SW480 (cell line): Measurements from ENCODE around the gene PTDSS2.

Experiments used
- DNase-seq: peaks from one replicate; pipeline ENCODE4 v3.0.0-alpha.2; 2016; ENCODE audit warnings: low spot score

PTDSS2 gene

GRCh38 chr11:469684-470560, 19.8 kb downstream of the PTDSS2 start:
- DNase-seq = no peak

DNA sequence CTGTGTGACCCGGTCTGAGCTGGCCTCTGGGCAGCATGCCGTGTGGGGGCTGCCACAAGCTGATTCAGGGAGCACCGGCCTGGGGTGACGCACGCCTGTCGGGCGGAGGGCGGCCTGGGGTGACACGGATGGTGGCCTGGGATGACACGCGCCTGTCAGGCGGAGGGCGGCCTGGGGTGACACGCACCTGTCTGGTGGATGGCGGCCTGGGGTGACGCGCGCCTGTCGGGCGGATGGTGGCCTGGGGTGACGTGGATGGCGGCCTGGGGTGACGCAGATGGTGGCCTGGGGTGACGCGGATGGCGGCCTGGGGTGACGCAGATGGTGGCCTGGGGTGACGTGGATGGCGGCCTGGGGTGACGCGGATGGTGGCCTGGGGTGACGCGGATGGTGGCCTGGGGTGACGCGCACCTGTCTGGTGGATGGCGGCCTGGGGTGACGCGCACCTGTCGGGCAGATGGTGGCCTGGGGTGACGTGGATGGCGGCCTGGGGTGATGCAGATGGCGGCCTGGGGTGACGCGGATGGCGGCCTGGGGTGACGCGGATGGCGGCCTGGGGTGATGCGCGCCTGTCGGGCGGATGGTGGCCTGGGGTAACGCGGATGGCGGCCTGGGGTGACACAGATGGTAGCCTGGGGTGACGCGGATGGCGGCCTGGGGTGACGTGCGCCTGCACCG, 21.5 kb downstream of the PTDSS2 start:
- DNase-seq = no peak

GRCh38 chr11:472272-472671, 22.2 kb downstream of the PTDSS2 start:
- no peak for DNase-seq

- DNase-seq = no peak
These were observed 22.7 kb downstream of the PTDSS2 start for GRCh38 chr11:472816-473215.

- no peak for DNase-seq
These were observed 23.3 kb downstream of the PTDSS2 start for GRCh38 chr11:473415-473814.

GRCh38 chr11:473962-474785, 24.1 kb downstream of the PTDSS2 start:
- no peak for DNase-seq

DNA sequence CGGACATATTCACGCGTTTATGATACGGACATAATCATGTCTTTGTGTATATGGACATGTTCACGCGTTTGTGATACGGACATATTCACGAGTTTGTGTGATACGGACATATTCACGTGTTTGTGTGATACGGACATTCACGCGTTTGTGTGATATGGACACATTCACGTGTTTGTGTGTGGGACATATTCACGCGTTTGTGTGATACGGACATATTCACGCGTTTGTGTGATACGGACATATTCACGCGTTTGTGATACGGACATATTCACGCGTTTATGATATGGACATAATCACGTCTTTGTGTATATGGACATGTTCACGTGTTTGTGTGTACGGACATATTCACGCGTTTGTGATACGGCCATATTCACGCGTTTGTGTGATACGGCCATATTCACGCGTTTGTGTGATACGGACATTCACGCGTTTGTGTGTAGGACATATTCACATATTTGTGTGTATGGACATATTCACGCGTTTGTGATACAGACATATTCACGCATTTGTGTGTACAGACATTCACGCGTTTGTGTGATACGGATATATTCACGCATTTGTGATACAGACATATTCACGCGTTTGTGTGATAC, 24.9 kb downstream of the PTDSS2 start:
- DNase-seq = no peak

DNA sequence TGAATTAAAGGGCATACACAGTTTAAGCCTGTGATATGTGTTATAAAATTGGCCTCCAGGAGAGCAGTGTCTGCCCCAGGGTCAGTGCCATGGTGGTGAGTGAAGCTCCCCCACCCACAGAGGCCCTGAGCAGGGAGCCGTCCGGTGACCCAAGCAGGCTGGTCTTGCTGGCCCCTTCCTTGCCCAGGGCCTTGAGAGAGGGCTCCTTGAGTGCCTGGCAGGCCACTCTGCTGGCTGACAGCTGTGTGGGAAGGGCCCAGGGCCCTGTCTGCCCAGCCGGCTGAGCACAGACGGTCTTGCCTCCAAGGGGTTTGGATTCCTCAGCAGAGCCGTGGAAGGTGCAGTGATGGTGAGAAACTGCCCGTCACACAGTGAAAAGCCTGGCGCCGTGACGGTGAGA, 25.9 kb downstream of the PTDSS2 start:
- no peak for DNase-seq

DNA sequence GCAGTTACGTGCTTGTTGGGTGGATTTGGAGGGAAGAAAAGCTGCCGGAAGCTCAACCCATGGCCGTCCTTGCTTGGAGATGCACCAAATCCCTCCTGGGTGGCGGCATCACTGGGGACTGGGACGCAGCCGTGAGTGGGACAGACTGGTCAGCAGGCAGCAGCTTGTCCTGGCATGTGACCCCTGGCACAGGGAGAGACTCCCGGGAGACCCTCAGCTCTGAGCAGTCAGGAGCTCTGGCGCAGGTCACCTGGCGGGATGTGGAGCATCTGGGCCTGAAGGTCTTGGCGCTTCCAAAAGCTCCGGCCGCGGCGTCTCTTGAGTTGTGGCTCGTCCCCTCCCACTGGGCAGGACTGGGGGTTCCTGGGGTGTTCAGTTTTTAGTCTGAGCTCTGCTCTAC, 26.3 kb downstream of the PTDSS2 start:
- no peak for DNase-seq

DNA sequence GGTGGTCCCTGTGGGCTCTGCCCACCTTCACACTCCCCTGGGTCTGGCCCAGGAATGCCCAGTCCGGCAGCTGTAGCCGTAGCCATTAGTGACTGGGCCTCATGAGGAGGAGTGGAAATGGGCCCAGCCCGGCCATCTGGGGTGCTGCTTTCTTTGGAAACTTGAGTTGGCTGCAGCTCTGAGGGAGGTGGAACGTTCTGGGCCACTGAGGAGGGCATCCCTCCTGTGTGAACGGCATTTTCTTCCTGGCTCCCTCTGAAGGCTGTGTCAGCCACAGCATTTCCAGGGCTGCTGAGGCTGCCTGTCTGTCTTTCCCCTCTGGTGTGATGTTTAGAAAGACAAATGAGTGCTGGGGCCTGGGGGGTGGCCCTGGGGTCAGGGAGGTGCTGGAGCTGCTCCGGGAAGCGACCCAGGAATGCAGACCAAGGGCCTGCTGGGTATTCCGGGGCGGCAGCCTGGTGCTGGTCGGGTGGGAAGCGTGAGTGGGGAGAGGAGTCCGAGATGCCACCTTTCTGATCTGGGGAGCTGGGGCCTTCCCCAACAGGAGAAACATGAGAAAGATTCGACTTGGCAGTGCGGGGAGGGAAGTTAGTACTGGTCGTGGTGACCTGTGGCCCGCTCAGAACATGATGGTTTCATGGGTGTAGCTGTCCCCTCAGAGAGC, 27.1 kb downstream of the PTDSS2 start:
- no peak for DNase-seq

DNA sequence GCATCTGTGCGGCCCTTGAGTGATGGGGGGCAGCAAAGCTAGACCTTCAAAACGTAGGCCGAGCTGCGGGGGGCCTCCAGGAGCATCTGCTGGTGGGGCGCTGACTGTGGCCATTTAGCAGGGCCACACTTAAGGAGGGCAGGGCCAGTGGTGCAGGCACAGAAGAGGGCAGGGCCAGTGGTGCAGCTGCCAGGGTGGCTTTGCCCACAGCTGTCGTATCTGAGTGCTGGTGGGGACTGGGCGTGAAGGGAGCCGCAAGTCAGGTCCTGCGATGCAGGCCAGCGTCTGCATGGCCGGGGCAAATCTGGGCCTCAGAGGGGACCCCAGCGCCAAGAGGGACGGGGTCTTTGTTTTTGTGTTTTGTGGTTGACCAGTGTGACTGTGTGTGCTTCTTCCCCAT, 29.2 kb downstream of the PTDSS2 start:
- no peak for DNase-seq

GRCh38 chr11:484616-485015, 34.5 kb downstream of the PTDSS2 start:
- no peak for DNase-seq

GRCh38 chr11:486189-486588, 36.1 kb downstream of the PTDSS2 start:
- DNase-seq = no peak

DNA sequence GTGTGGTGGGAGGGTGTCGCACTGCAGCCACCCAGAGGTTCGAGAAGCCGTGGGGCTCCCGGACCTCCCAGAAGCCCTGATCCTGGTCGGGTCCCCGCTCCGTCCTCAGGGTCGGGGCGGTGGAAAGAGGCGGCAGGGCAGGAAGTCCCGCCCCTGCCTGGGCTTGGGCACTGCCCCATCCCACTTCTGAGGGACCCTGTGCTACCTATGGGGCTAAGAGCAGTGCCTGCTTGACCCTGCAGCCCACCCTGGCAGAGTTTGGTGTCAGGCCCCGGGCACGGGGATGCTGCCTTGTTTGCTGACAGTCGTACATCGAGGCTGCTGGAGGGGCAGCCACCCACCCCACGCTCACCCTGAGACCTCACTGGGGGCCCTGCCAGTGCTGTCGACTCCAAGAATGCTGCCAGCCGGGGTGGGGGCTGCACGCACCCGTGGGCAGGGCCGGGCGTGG, 37.5 kb downstream of the PTDSS2 start:
- DNase-seq = no peak

DNA sequence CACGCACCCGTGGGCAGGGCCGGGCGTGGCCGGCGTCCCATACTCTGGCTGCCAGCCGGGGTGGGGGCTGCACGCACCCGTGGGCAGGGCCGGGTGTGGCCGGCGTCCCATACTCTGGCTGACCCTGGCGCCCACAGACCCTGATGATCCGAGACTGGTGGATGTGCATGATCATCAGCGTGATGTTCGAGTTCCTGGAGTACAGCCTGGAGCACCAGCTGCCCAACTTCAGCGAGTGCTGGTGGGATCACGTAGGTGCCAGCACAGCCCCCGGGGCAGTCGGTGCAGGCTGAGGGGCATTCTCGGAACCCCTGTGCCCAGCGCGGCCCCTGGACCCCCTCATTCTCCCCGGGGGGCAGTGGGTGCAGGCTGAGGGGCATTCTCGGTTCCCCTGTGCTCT, 38.0 kb downstream of the PTDSS2 start:
- no peak for DNase-seq

DNA sequence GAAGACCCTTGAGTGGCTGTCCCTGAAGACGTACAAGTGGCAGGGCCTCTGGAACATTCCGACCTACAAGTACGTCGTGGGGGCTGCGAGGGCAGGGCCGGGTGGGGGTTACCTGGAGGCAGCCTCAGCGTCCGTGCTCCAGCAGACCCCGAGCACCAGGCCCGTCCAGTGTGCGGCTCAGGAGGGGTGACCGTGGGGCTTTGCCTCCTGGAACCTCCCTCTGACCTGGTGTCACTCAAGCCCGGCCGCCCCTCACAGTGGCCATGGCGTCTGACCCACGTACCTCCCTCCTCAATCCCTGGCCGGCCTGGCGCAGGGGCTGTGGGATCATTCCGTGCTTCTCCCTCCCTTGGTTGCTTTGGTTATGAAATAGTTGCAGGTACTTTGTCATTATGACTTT, 38.5 kb downstream of the PTDSS2 start:
- DNase-seq = no peak

DNA sequence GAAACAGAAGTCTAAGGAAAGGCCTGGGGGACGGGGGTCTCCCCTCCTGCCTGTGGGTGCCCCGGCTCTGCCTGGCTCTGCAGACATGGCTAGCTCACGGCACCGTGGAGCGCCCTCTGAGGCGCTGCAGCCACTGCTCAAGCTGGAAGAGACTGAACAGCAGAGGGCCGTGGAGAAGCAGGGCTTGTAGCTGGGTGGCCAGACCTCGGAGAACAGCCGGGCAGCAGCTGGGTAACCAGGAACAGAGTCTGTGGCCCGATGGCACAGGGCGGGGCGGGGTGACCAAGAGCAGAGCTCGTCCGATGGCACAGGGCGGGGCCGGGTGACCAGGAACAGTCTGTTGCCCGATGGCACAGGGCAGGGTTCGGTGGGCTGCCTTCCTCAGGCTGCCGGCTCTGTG, 38.9 kb downstream of the PTDSS2 start:
- no peak for DNase-seq

DNA sequence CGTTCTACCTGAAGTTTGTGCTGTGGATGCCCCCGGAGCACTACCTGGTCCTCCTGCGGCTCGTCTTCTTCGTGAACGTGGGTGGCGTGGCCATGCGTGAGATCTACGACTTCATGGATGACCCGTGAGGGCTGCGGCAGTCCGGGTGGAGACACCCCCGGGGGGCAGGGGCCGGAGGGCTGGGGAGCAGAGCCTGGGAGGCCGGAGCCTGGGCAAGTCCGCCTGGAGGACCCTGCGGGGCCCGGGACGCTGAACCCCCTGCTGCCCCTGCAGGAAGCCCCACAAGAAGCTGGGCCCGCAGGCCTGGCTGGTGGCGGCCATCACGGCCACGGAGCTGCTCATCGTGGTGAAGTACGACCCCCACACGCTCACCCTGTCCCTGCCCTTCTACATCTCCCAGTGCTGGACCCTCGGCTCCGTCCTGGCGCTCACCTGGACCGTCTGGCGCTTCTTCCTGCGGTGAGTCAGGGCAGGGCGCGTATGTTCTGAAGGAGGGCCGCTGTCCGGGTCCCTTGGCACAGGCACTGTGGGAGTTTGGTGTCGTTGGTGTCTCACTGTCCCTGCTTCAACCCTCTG, 39.6 kb downstream of the PTDSS2 start:
- no peak for DNase-seq

- DNase-seq = no peak
These were observed 40.3 kb downstream of the PTDSS2 start for GRCh38 chr11:490186-490929.

DNA sequence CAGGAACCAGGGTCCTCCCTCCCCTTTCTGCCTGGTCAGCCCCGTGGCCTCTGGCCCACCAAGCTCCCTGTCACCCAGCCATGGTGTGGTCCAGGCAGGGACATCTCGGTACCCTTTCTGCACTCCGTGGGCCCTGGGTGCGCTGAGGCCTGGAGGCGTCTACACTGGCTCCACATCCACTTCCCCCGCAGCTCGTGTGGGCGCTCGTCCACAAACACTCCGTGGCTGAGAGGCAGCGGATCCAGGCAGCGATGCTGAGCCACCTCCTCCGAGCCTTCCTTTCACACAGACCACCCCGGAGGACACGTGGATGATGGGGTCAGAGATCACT, 40.8 kb downstream of the PTDSS2 start:
- no peak for DNase-seq

GRCh38 chr11:491358-491757, 41.3 kb downstream of the PTDSS2 start:
- no peak for DNase-seq
